ENCODE measurements around the gene MED12L. TPM values are rescaled to one million over a fixed set of nuclear protein-coding genes. Genes with fewer than 3 reads are reported as not detected.

The MED12L gene
- total RNA-seq: 1 to 10 TPM in 2 of 3 donors, under 1 TPM in 1; 0.48 to 1.6 (median 1.6) TPM

GRCh38 chr3:151085227-151085888 lies at the start of gene MED12L:
TSS of gene MED12L (plus strand) at chr3:151085664. CDS start at chr3:151086927, 1,263 bp downstream.
- H3K4me1 ChIP-seq: no peaks in the 10 kb centered on the region
- no peak for TF ChIP-seq CTCF (IDR thresholded peaks at IDR 0.05)
- no peak for TF ChIP-seq POLR2A (IDR thresholded peaks at IDR 0.05)
- TF ChIP-seq POLR2AphosphoS5 (IDR thresholded peaks at IDR 0.05): no peak
- H3K36me3 ChIP-seq: no peaks in the 10 kb centered on the region
- H3K27ac ChIP-seq: no peak within 1 kb of the TSS
- intact Hi-C loops (cut with DNase I; ENCODE audit: low total_unique reads): no loop called here
- no peak for DNase-seq (ENCODE audit: low spot score in 2 of 2)
- peaks cover 0 to 6% of the 10 kb centered on the region in 2 donors for H3K27me3 ChIP-seq
- H3K9me3 ChIP-seq: no peaks in the 10 kb centered on the region
- peak within 1 kb of the TSS; percentile 57 to 74 (median 69) for H3K4me3 ChIP-seq

GRCh38 chr3:151037746-151038477 lies 47.6 kb upstream of the MED12L start:
- no peaks in the 10 kb centered on the region for H3K4me1 ChIP-seq
- no peaks in the 10 kb centered on the region for H3K9me3 ChIP-seq
- TF ChIP-seq POLR2A (IDR thresholded peaks at IDR 0.05) (no peak), POLR2AphosphoS5 (IDR thresholded peaks at IDR 0.05) (no peak), CTCF (IDR thresholded peaks at IDR 0.05) (no peak)
- intact Hi-C loops (cut with DNase I; ENCODE audit: low total_unique reads): no loop called here
- H3K27me3 ChIP-seq: no peaks in the 10 kb centered on the region
- no peak for DNase-seq (ENCODE audit: low spot score in 2 of 2)
- no peaks in the 10 kb centered on the region for H3K36me3 ChIP-seq
- no peak overlapping the region for H3K27ac ChIP-seq
- no peak overlapping the region for H3K4me3 ChIP-seq

- TF ChIP-seq POLR2A (IDR thresholded peaks at IDR 0.05): no peak
- no peak for TF ChIP-seq CTCF (IDR thresholded peaks at IDR 0.05)
- no peak for TF ChIP-seq POLR2AphosphoS5 (IDR thresholded peaks at IDR 0.05)
- DNase-seq (ENCODE audit: low spot score in 2 of 2): no peak
- H3K36me3 ChIP-seq: no peaks in the 10 kb centered on the region
- no peak overlapping the region for H3K4me3 ChIP-seq
- no peaks in the 10 kb centered on the region for H3K27me3 ChIP-seq
- H3K27ac ChIP-seq: no peak overlapping the region
- H3K4me1 ChIP-seq: no peaks in the 10 kb centered on the region
- intact Hi-C loops (cut with DNase I; ENCODE audit: low total_unique reads): no loop called here
- H3K9me3 ChIP-seq: no peaks in the 10 kb centered on the region
Observed at GRCh38 chr3:151044706-151045105, 40.8 kb upstream of the MED12L start.

GRCh38 chr3:151047636-151048035 lies 37.8 kb upstream of the MED12L start:
- Histone ChIP-seq H3K4me3 (no peak overlapping the region), H3K4me1 (no peaks in the 10 kb centered on the region), H3K36me3 (no peaks in the 10 kb centered on the region), H3K9me3 (no peaks in the 10 kb centered on the region), H3K27ac (no peak overlapping the region), H3K27me3 (no peaks in the 10 kb centered on the region)
- DNase-seq (ENCODE audit: low spot score in 2 of 2): no peak
- intact Hi-C loops (cut with DNase I; ENCODE audit: low total_unique reads): no loop called here
- no peak for TF ChIP-seq POLR2A (IDR thresholded peaks at IDR 0.05)
- TF ChIP-seq CTCF (IDR thresholded peaks at IDR 0.05): no peak
- TF ChIP-seq POLR2AphosphoS5 (IDR thresholded peaks at IDR 0.05): no peak

- Histone ChIP-seq H3K27me3 (no peaks in the 10 kb centered on the region), H3K27ac (no peak overlapping the region), H3K36me3 (no peaks in the 10 kb centered on the region), H3K4me1 (no peaks in the 10 kb centered on the region), H3K9me3 (no peaks in the 10 kb centered on the region), H3K4me3 (no peak overlapping the region)
- intact Hi-C loops (cut with DNase I; ENCODE audit: low total_unique reads): no loop called here
- TF ChIP-seq POLR2A (IDR thresholded peaks at IDR 0.05): no peak
- TF ChIP-seq CTCF (IDR thresholded peaks at IDR 0.05): no peak
- no peak for TF ChIP-seq POLR2AphosphoS5 (IDR thresholded peaks at IDR 0.05)
- no peak for DNase-seq (ENCODE audit: low spot score in 2 of 2)
Observed at GRCh38 chr3:151051533-151051932, 33.9 kb upstream of the MED12L start.

Data from breast epithelium (tissue), 4 donors.